Prostate gland (tissue), 2 donors: ENCODE measurements around the gene ARHGAP19. TPM values are rescaled to one million over a fixed set of nuclear protein-coding genes. Genes with fewer than 3 reads are reported as not detected.

Experiments used
- DNase-seq: peaks from one replicate; pipeline ENCODE4 v3.0.0-alpha.2; 2019; ENCODE audit warnings: low spot score
- H3K27ac ChIP-seq, 2 donors: fragments of 200-600 bp; sonication (generic); 2 replicates each; pipeline ENCODE4 v1.5.1; 2017 to 2019
- H3K27me3 ChIP-seq: fragments of 200-600 bp; sonication (generic); replicated peaks from 2 replicates; pipeline ENCODE4 v1.5.1; 2019; ENCODE audit not compliant: insufficient read depth
- H3K36me3 ChIP-seq, 2 donors: fragments of 200-600 bp; sonication (generic); 1 replicate in 1 of 2; 2 replicates in 1 of 2; pipeline versions ENCODE4 v1.5.1 to v1.8.1; 2017 to 2019
- H3K4me1 ChIP-seq: fragments of 200-600 bp; sonication (generic); replicated peaks from 2 replicates; pipeline ENCODE4 v1.5.1; 2019
- H3K4me3 ChIP-seq, 2 donors: fragments of 200-600 bp; sonication (generic); 2 replicates each; pipeline ENCODE4 v1.5.1; 2017 to 2019
- H3K9me3 ChIP-seq: fragments of 200-600 bp; sonication (generic); 2 replicates; pipeline ENCODE4 v1.5.1; 2017
- CTCF ChIP-seq, 4 experiments: fragments of 200-600 bp in 2 of 4; fragments of 450-650 bp in 2 of 4; sonication (generic) in 2 of 4; IDR thresholded peaks; 1 replicate in 3 of 4; 2 replicates in 1 of 4; pipeline ENCODE4 v1.5.1; 2016 to 2019; ENCODE audit warnings: antibody characterized with exemption in 4 of 4, mild to moderate bottlenecking in 2 of 4, moderate library complexity in 2 of 4
- POLR2A ChIP-seq: fragments of 450-650 bp; IDR thresholded peaks from one replicate; pipeline ENCODE4 v1.6.1; 2016; ENCODE audit warnings: antibody characterized with exemption, mild to moderate bottlenecking
- POLR2AphosphoS5 ChIP-seq: sonication (generic); formaldehyde crosslinking; IDR thresholded peaks from one replicate; pipeline ENCODE4 v1.6.1; 2017; ENCODE audit warnings: antibody characterized with exemption
- WGBS: methylation state at CpG from one replicate; pipeline ENCODE4 v1.1.5; 2018; 5-methylcytosine and 5-hydroxymethylcytosine counted together
- intact Hi-C: fragments of 100-400 bp; cut with DNase I; formaldehyde crosslinking; loops from one replicate; pipeline ENCODE4 v1.14.2; 2022
- total RNA-seq, 2 donors: library from RNA; depleted of rRNA; stranded (reverse); fragments of >200 nt; gene quantifications; one replicate each; pipeline ENCODE4 v1.1.0, GENCODE V29; 2016

The ARHGAP19 gene
- total RNA-seq, 2 donors from 2014 or later: 10.4 to 37.1 TPM

GRCh38 chr10:97307866-97308780, 15.7 kb upstream of the ARHGAP19 start:
- no peaks in the 10 kb centered on the region for H3K36me3 ChIP-seq
- WGBS: 78% methylated on average over 10 of the region's 10 CpGs
- intact Hi-C loops: no loop called here
- no peaks in the 10 kb centered on the region for H3K4me1 ChIP-seq
- no peak overlapping the region for H3K27ac ChIP-seq
- no peak for DNase-seq
- TF ChIP-seq CTCF (IDR thresholded peaks at IDR 0.05) (no peak), POLR2A (no peak), POLR2AphosphoS5 (no peak)
- H3K27me3 ChIP-seq: no peaks in the 10 kb centered on the region
- H3K4me3 ChIP-seq: no peak overlapping the region
- no peaks in the 10 kb centered on the region for H3K9me3 ChIP-seq

- WGBS: 94% methylated on average over 1 of the region's 1 CpG
Observed at GRCh38 chr10:97307441-97307840, 15.0 kb upstream of the ARHGAP19 start.

GRCh38 chr10:97302088-97302791, 9.8 kb upstream of the ARHGAP19 start:
- no peaks in the 10 kb centered on the region for H3K27me3 ChIP-seq
- no peak for DNase-seq
- intact Hi-C loops: no loop called here

More at GRCh38 chr10:97307441-97307840, 15.0 kb upstream of the ARHGAP19 start:
- no peaks in the 10 kb centered on the region for H3K36me3 ChIP-seq
- no peaks in the 10 kb centered on the region for H3K9me3 ChIP-seq
- TF ChIP-seq POLR2AphosphoS5 (no peak), CTCF (IDR thresholded peaks at IDR 0.05) (no peak), POLR2A (no peak)
- H3K27ac ChIP-seq: no peak overlapping the region
- intact Hi-C loops: no loop called here
- DNase-seq: no peak
- no peaks in the 10 kb centered on the region for H3K4me1 ChIP-seq
- no peak overlapping the region for H3K4me3 ChIP-seq
- no peaks in the 10 kb centered on the region for H3K27me3 ChIP-seq

GRCh38 chr10:97300980-97301379, 8.5 kb upstream of the ARHGAP19 start:
- Histone ChIP-seq H3K27ac (no peak overlapping the region), H3K36me3 (no peaks in the 10 kb centered on the region), H3K4me1 (no peaks in the 10 kb centered on the region), H3K27me3 (no peaks in the 10 kb centered on the region), H3K4me3 (no peak overlapping the region), H3K9me3 (no peaks in the 10 kb centered on the region)
- no peak for DNase-seq
- intact Hi-C loops: no loop called here
- 93% methylated on average over 3 of the region's 3 CpGs for WGBS
- TF ChIP-seq POLR2A (no peak), POLR2AphosphoS5 (no peak), CTCF (IDR thresholded peaks at IDR 0.05) (no peak)

More at GRCh38 chr10:97302088-97302791, 9.8 kb upstream of the ARHGAP19 start:
- no peak overlapping the region for H3K4me3 ChIP-seq
- TF ChIP-seq CTCF (IDR thresholded peaks at IDR 0.05): no peak
- TF ChIP-seq POLR2A: no peak
- no peak for TF ChIP-seq POLR2AphosphoS5
- H3K4me1 ChIP-seq: no peaks in the 10 kb centered on the region
- H3K36me3 ChIP-seq: no peaks in the 10 kb centered on the region
- WGBS: 91% methylated on average over 11 of the region's 11 CpGs
- H3K27ac ChIP-seq: no peak overlapping the region
- no peaks in the 10 kb centered on the region for H3K9me3 ChIP-seq
